HUES6 (cell line): ENCODE results near the gene CDON.
"Not testable (repeated sequence)": the region's sequence is repeated elsewhere in the genome, so short reads cannot be mapped to it uniquely, and the experiment has no call there.

Experiments
- H3K27ac ChIP-seq: 2 replicates; pipeline ENCODE4 v1.7.0; 2013; ENCODE audit warnings: low read depth, mild to moderate bottlenecking, low read length, inconsistent platforms
- H3K27me3 ChIP-seq: 2 replicates; pipeline ENCODE4 v1.6.1; 2013; ENCODE audit warnings: low read length; ENCODE audit not compliant: control insufficient read depth, insufficient read depth
- H3K36me3 ChIP-seq: 2 replicates; pipeline ENCODE4 v1.6.1; 2013; ENCODE audit warnings: low read length; ENCODE audit not compliant: control insufficient read depth, insufficient read depth
- H3K4me1 ChIP-seq: 2 replicates; pipeline ENCODE4 v1.6.1; 2013; ENCODE audit warnings: low read length; ENCODE audit not compliant: control insufficient read depth, insufficient read depth
- H3K4me3 ChIP-seq: 2 replicates; pipeline ENCODE4 v1.5.1; 2013; ENCODE audit warnings: low read depth, low read length
- H3K9ac ChIP-seq: one replicate; pipeline ENCODE4 v1.6.1; 2013; ENCODE audit warnings: mild to moderate bottlenecking, low read length
- H3K9me3 ChIP-seq: 2 replicates; pipeline ENCODE4 v1.6.1; 2013; ENCODE audit warnings: low read depth, low read length; ENCODE audit not compliant: control insufficient read depth, insufficient read depth

The CDON gene

DNA sequence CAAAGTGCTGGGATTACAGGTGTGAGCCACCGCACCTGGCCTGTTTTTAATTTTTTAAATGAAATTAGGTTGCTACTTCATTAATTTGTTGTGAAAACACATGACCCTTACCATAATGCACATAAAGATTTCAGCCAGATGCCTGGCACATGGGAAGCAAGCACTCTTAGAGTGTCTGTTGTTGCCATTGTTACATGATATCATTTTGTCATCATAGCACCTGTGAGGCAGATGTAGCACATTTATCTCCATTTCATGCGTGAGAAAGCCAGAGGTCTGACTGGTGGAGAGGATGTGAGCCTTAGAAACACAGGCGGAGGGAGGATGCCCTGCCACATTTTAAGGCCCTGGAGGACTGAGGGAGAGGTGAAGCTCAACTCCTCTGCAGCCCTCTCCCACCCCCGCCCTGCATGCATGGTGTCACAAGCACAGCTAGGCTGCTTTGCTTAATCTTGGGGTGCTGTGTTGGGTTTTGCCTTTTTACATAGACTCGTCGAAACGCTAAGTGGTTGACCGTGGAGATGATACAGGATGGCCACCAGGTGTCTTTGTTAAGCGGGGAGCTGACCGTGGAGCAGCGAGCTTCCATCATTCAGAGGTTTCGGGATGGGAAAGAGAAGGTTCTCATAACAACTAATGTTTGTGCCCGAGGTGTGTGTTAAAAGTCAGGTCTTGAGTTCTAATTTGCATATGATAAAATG, 144.4 kb downstream of the CDON start:
- no peak overlapping the region for H3K4me3 ChIP-seq
- no peaks in the 10 kb centered on the region for H3K36me3 ChIP-seq
- no peak overlapping the region for H3K9ac ChIP-seq
- H3K27ac ChIP-seq, result no peak overlapping the region
- no peaks in the 10 kb centered on the region for H3K4me1 ChIP-seq
- no peaks in the 10 kb centered on the region; the same call in 1 of the 2 replicates for H3K27me3 ChIP-seq
- no peaks in the 10 kb centered on the region for H3K9me3 ChIP-seq

DNA sequence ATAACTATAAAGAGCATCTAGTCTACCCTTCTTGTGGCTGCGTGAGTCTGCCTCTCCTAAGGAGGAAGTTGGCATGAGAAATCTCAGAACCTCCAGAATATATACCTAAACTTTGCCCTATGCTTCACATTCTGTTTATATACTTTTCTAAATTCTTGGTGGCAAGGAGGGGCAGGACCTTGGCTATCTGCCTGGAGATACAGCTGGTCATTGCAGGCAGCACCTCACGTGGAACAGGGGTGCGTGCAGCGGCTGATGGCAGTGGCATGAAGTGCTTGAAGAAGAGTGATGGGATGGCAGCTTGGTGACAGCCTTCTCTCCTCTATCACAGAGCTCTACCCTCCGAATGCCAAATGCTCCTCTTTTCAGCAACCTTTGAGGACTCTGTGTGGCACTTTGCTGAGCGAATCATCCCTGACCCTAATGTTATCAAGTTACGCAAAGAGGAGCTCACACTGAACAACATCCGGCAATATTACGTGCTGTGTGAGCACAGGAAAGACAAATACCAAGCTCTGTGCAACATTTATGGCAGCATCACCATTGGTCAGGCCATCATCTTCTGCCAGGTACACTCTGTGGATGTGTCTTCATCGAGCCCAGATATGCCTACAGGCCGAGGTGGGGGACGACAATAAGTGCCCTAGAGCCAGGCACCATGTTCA, 145.9 kb downstream of the CDON start:
- no peak overlapping the region for H3K4me3 ChIP-seq
- H3K4me1 ChIP-seq, result no peaks in the 10 kb centered on the region
- H3K27me3 ChIP-seq, result no peaks in the 10 kb centered on the region; the same call in 1 of the 2 replicates
- H3K27ac ChIP-seq, result no peak overlapping the region
- no peaks in the 10 kb centered on the region; the same call in 1 of the 2 replicates for H3K36me3 ChIP-seq
- H3K9ac ChIP-seq, result no peak overlapping the region
- no peaks in the 10 kb centered on the region for H3K9me3 ChIP-seq

DNA sequence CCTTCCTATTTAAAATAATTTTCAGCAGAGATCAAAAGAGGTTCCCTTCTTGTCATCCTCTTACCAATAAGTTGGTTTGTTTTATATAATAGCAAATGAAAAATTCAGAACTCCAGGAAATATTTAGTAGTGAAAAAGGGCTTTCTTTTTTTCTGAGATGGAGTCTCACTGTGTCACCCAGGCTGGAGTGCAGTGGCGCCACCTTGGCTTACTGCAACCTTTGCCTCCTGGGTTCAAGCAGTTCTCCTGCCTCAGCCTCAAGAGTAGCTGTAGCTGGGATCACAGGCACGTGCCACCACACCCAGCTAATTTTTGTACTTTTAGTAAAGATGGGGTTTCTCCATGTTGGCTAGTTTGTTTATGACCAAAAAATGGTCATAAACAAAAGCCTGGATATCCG, 148.1 kb downstream of the CDON start:
- not testable (repeated sequence) for H3K27me3 ChIP-seq, H3K9ac ChIP-seq, H3K4me3 ChIP-seq, H3K36me3 ChIP-seq, H3K27ac ChIP-seq, H3K9me3 ChIP-seq, H3K4me1 ChIP-seq

DNA sequence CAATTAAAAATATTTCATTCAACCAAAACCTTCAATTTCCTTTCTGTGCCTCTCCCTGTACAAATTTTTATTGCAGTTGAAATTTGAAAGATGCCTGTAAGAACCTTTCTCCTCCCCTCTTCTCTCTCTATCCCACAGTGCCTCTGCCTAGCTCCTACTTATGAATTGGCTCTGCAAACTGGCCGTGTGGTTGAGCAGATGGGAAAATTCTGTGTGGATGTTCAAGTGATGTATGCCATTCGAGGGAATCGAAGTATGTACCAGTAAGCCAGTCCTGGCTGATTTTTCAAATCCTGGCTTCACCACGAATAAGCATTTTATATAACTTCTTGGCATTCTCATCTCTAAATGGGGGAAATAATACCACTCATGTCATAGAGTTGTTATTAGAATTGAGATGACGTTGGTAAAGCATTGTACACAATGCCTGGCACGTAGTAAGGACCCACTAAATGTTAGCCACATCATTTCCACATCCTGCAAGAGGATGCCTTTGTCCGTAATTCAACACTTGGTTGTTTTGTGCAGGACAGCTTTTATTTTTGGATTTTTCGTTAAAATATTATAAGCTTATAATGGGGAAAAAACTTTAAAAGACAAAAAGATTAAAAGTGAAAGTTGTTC, 152.3 kb downstream of the CDON start:
- Histone ChIP-seq H3K36me3 (peaks cover 4% of the 10 kb centered on the region; the same call in 1 of the 2 replicates), H3K4me1 (no peaks in the 10 kb centered on the region), H3K27ac (no peak overlapping the region), H3K9ac (no peak overlapping the region), H3K27me3 (peaks cover 6% of the 10 kb centered on the region), H3K4me3 (no peak overlapping the region), H3K9me3 (no peaks in the 10 kb centered on the region)
